Astrocyte (in vitro differentiated cells and primary cell): ENCODE data around the gene ZMYM1.

ENCODE experiments used
- EZH2 ChIP-seq: IDR thresholded peaks from 2 replicates; pipeline ENCODE4 v1.6.1; 2012; ENCODE audit warnings: mild to moderate bottlenecking, low read length, inconsistent platforms; ENCODE audit not compliant: insufficient read depth
- TF ChIP-seq, protein P1 (sequence below): IDR thresholded peaks from 2 replicates; pipeline ENCODE4 v1.5.1; 2011; ENCODE audit warnings: low read depth, mild to moderate bottlenecking, inconsistent platforms, low read length, moderate library complexity; ENCODE audit not compliant: insufficient read depth

DNA sequence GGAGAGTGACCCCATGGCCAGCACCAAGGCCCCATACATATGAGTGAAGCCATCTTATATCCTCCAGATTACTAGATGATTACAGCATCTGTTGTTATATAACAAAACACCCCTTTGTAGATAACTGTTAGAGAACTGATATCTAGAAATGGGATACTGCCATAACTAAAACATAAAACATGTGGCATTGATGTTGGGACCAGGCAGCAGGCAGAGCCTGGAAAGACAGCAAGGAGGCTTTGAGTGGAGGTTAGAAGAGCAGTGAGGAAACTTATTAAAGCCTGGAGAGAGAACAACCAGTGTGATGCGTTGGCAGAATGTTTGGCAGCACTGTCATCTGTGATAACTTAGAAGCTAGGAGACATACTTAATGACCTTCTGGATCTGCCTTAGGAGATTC, 42.0 kb upstream of the ZMYM1 start:
- TF ChIP-seq, protein P1, sequence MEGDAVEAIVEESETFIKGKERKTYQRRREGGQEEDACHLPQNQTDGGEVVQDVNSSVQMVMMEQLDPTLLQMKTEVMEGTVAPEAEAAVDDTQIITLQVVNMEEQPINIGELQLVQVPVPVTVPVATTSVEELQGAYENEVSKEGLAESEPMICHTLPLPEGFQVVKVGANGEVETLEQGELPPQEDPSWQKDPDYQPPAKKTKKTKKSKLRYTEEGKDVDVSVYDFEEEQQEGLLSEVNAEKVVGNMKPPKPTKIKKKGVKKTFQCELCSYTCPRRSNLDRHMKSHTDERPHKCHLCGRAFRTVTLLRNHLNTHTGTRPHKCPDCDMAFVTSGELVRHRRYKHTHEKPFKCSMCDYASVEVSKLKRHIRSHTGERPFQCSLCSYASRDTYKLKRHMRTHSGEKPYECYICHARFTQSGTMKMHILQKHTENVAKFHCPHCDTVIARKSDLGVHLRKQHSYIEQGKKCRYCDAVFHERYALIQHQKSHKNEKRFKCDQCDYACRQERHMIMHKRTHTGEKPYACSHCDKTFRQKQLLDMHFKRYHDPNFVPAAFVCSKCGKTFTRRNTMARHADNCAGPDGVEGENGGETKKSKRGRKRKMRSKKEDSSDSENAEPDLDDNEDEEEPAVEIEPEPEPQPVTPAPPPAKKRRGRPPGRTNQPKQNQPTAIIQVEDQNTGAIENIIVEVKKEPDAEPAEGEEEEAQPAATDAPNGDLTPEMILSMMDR = no peak
- TF ChIP-seq EZH2 = no peak
